ENCODE measurements around the gene ABCB11.

GRCh38 chr2:168910330-168910729, 120.8 kb downstream of the ABCB11 start:
- TF ChIP-seq, protein P1, sequence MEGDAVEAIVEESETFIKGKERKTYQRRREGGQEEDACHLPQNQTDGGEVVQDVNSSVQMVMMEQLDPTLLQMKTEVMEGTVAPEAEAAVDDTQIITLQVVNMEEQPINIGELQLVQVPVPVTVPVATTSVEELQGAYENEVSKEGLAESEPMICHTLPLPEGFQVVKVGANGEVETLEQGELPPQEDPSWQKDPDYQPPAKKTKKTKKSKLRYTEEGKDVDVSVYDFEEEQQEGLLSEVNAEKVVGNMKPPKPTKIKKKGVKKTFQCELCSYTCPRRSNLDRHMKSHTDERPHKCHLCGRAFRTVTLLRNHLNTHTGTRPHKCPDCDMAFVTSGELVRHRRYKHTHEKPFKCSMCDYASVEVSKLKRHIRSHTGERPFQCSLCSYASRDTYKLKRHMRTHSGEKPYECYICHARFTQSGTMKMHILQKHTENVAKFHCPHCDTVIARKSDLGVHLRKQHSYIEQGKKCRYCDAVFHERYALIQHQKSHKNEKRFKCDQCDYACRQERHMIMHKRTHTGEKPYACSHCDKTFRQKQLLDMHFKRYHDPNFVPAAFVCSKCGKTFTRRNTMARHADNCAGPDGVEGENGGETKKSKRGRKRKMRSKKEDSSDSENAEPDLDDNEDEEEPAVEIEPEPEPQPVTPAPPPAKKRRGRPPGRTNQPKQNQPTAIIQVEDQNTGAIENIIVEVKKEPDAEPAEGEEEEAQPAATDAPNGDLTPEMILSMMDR (IDR thresholded peaks at IDR 0.05; ENCODE audit: low read depth, low read length, missing input control) = no peak
- TF ChIP-seq EGR1 (IDR thresholded peaks at IDR 0.05; ENCODE audit: low read depth in 2 of 2) (no peak), FOXA2 (IDR thresholded peaks at IDR 0.05) (no peak), HNF4A (conservative IDR thresholded peaks at IDR 0.05) (no peak), MAX (IDR thresholded peaks at IDR 0.05) (no peak)
